ENCODE measurements around the gene INTS1.

- TF ChIP-seq CTCF (conservative IDR thresholded peaks at IDR 0.05; ENCODE audit: low read depth in 2 of 2) (no peak), STAT1 (IDR thresholded peaks at IDR 0.05; ENCODE audit: unreplicated experiment) (no peak), JUNB (IDR thresholded peaks at IDR 0.05; ENCODE audit: unreplicated experiment) (no peak), POLR2AphosphoS5 (IDR thresholded peaks at IDR 0.05; ENCODE audit: low read depth) (no peak), EZH2 (IDR thresholded peaks at IDR 0.05; ENCODE audit: low read depth, unreplicated experiment) (no peak)
Measured at GRCh38 chr7:1484569-1484968, 19.6 kb downstream of the INTS1 start.

All from GM23338 (cell line).